Chondrocyte (in vitro differentiated cells): Measurements from ENCODE around the gene CFDP1. TPM values are rescaled to one million over a fixed set of nuclear protein-coding genes. Genes with fewer than 3 reads are reported as not detected.

ENCODE experiments used
- DNase-seq: peaks from one replicate; pipeline ENCODE4 v3.0.0; 2021; ENCODE audit warnings: mixed read lengths, low spot score
- H3K27ac Mint-ChIP-seq: one replicate; pipeline ENCODE4 v1.8.0; 2021; ENCODE audit warnings: mild to moderate bottlenecking, moderate library complexity, mixed read lengths; ENCODE audit not compliant: unreplicated experiment
- H3K27me3 Mint-ChIP-seq: 2 replicates; pipeline ENCODE4 v1.8.0; 2021; ENCODE audit warnings: low read depth, mixed read lengths
- H3K36me3 Mint-ChIP-seq: 2 replicates; pipeline ENCODE4 v1.8.0; 2021; ENCODE audit warnings: low read depth, mixed read lengths
- H3K4me1 Mint-ChIP-seq: 2 replicates; pipeline ENCODE4 v1.8.0; 2021; ENCODE audit warnings: low read depth, mild to moderate bottlenecking, mixed read lengths
- H3K4me3 Mint-ChIP-seq: one replicate; pipeline ENCODE4 v1.8.0; 2021; ENCODE audit warnings: mild to moderate bottlenecking, moderate library complexity, mixed read lengths; ENCODE audit not compliant: unreplicated experiment
- H3K9me3 Mint-ChIP-seq: 2 replicates; pipeline ENCODE4 v1.8.0; 2021; ENCODE audit warnings: low read depth, mixed read lengths
- CTCF ChIP-seq: fragments of 200-600 bp; sonication (generic); IDR thresholded peaks from 2 replicates; pipeline ENCODE4 v1.5.0; 2021; ENCODE audit warnings: antibody characterized with exemption, mild to moderate bottlenecking, moderate library complexity
- total RNA-seq: library from RNA; stranded (reverse); gene quantifications from 3 replicates; pipeline ENCODE4 v1.2.1, GENCODE V29; 2021

The CFDP1 gene
- total RNA-seq, 1 donor from 2014 or later: 45.3 TPM

- Mint-ChIP-seq H3K4me3 (no peak overlapping the region), H3K9me3 (no peaks in the 10 kb centered on the region), H3K27ac (no peak overlapping the region), H3K36me3 (peaks cover 2% of the 10 kb centered on the region), H3K27me3 (no peaks in the 10 kb centered on the region), H3K4me1 (no peaks in the 10 kb centered on the region)
- DNase-seq: no peak
- TF ChIP-seq CTCF: no peak
Observed at GRCh38 chr16:75478480-75479345, 45.4 kb upstream of the CFDP1 start.

GRCh38 chr16:75477680-75478473 is 44.6 kb upstream of the CFDP1 start:
- Mint-ChIP-seq H3K4me1 (no peaks in the 10 kb centered on the region), H3K27me3 (no peaks in the 10 kb centered on the region), H3K9me3 (no peaks in the 10 kb centered on the region), H3K4me3 (no peak overlapping the region), H3K27ac (no peak overlapping the region), H3K36me3 (peaks cover 2% of the 10 kb centered on the region)
- DNase-seq: no peak
- TF ChIP-seq CTCF: no peak

GRCh38 chr16:75476817-75477216 is 43.5 kb upstream of the CFDP1 start:
- no peaks in the 10 kb centered on the region for H3K27me3 Mint-ChIP-seq
- no peak overlapping the region for H3K4me3 Mint-ChIP-seq
- peaks cover 2% of the 10 kb centered on the region for H3K36me3 Mint-ChIP-seq
- peaks cover under 1% of the 10 kb centered on the region for H3K4me1 Mint-ChIP-seq
- no peak overlapping the region for H3K27ac Mint-ChIP-seq
- no peak for DNase-seq
- H3K9me3 Mint-ChIP-seq: no peaks in the 10 kb centered on the region
- TF ChIP-seq CTCF: no peak

GRCh38 chr16:75475420-75475847 is 42.1 kb upstream of the CFDP1 start:
- TF ChIP-seq CTCF: no peak
- peaks cover 3% of the 10 kb centered on the region for H3K4me1 Mint-ChIP-seq
- H3K4me3 Mint-ChIP-seq: no peak overlapping the region
- H3K36me3 Mint-ChIP-seq: peaks cover 2% of the 10 kb centered on the region
- H3K9me3 Mint-ChIP-seq: no peaks in the 10 kb centered on the region
- no peak overlapping the region for H3K27ac Mint-ChIP-seq
- DNase-seq: no peak
- no peaks in the 10 kb centered on the region for H3K27me3 Mint-ChIP-seq
